ENCODE results near the gene AFTPH.

The AFTPH gene

GRCh38 chr2:64615192-64615763 lies 91.2 kb downstream of the AFTPH start:
- DNase-seq, result no peak

DNA sequence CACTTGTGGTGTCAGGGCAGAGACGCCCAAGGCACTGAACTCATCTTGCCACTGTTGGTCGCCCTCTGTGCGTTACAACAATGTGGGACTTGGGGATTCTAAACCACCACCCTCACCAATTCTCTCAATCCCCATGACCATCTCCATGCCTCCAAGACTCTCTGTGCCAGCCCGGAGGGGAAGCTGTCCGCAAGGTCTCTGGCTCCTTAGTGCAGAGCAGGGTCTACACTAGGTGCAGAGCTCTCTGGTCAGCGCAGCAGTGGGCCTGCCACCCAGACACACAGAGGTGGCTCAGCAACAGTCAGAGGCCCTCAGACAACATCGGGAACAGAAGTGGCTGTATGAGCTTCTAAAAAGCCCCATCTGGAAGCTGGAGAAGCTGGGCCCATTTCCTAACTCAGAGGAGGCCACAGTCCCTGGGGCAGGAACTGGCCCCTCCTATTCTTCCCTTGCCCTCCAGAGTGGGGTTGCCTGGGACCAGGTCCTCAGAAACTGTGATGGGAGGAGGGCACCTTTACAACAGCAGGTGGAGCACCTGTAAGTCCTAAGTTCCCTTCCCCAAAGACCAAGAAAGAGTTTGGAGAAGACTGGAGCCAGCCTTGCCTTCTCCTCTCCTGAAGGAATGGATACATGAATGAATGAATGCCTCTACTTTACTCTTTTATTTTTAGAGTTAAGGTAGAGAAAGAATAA lies 91.9 kb downstream of the AFTPH start:
- DNase-seq, result no peak

DNA sequence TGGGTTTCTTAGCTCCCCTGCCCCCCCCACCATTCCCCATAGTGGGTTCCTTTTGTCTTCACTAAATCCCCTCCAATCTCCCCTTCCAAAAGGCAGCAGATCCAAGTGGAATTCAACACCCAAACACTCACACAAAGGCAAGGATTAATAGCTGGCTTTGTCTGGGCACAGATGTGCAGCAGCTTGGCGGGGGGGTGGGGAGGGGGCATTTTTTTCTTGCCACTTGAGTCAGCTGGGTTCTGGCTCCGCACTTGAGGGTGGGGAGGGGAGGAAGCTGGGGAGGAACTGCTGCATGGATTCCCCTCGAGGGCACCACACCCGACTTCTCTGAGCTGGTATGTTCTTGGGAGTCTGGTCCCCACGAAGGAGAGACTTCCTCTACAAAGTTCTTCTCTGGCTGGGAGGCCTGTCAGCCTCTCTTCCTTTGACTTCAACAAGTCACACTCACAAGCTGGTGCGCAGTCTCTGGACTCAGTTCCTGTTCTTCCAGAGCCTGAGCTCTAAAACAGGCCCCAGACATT lies 93.6 kb downstream of the AFTPH start:
- DNase-seq, result no peak

DNA sequence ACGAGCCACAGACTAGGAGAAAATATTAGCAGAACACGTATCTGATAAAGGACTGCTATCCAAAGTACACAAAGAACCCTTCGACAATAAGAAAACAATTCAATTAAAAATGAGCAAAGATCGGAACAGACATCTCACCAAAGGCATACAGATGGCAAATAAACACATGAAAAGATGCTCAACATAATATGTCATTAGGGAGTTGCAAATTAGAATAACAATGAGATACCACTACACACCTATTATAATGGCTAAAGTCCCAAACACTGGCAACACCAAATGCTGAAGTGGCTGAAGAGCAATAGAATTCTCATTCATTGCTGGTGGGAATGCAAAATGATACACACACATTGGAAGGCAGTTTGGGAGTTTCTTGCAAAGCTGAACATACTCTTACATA lies 96.5 kb downstream of the AFTPH start:
- no peak for DNase-seq

DNA sequence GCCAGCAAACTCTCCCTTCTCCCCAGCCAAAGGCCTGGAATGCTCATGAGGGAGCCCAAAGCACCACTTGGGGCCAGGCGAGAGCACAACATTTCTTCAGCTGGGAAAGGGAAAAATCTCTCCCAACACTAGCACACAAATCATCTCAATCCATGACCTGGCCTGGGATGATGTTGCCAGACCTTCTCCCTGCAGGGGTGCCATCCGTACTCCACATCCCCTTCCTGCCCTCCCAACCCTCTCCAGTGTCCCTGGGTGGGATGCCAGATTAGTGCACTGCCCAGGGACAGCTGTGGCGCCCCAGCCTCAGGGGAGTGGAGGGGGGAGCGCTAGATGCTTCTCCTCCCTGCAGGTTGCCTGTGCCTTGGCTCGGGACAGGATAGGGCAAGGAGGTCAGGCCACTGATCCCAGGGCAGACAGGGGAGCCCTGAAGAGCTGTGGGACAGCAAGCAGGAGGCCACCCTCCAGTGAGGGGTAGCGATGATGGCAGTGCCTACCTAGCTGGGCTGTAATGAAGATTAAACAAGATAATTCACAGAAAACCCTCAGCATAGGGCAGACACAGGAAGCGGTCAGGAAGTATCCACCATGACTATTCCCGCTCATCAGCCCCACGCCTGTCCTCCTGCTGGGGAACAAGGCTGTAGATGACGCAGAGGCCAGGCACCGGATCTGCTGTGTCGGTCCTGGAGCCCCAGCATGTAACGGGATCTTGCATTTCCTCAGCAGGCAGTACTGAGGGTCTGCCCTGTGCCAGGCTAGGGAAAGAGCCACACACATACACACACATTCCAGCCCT lies 98.5 kb downstream of the AFTPH start:
- DNase-seq, result no peak

DNA sequence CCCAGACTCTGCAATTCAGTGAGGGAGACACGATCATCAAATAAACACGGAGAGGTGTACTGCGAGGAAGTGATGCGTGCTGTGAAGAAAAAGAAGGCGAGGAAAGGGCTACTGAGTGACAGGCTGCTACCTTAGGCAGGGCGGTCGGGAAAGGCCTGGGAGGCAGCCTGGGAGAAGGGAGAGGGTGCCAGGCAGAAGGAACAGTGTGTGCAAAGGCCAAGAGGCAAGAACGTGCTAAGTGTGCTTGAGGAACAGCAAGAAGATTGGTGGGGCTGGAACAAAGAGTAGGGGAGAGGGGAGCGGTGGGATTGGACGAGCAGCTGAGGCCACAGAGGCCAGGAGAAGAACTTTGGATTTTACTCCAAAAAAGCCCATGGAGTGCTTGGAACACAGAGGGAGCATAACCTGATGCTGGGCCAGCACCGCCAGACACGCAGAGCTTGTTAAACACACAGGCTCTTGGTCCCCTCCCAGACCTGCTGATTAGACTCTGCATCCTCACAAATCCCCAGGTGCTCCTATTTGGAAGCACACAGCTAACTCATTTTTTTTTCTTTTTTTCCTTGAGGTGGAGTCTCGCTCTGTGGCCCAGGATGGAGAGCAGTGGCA lies 99.2 kb downstream of the AFTPH start:
- no peak for DNase-seq

DNA sequence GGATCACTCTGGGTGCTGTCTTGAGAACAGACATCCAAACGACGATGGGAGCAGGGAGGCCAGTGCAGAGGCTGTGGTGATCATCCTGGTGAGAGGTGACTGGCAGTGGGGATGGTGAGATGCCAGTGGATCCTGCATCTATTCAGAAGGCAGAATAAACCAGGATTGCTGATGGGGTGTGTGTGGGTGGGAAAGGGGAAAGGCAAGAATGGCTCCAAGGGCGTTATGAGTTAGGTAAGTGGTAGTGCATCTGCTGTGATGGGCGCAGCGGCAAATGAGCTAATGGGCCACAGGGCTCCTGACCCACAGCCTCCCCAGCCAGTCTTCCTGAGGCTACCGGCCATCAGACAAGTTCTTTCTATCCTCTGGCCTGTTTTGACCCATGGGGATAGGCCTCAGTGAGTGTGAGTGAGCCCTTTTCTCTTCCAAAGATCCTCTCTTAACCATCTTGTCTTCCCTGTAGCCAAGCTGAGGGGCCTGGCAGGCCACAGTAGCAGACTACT lies 100.0 kb downstream of the AFTPH start:
- DNase-seq, result no peak

- DNase-seq, result no peak
Observed at GRCh38 chr2:64624862-64625261, 100.7 kb downstream of the AFTPH start.

GRCh38 chr2:64625299-64626145 lies 101.4 kb downstream of the AFTPH start:
- no peak for DNase-seq

DNA sequence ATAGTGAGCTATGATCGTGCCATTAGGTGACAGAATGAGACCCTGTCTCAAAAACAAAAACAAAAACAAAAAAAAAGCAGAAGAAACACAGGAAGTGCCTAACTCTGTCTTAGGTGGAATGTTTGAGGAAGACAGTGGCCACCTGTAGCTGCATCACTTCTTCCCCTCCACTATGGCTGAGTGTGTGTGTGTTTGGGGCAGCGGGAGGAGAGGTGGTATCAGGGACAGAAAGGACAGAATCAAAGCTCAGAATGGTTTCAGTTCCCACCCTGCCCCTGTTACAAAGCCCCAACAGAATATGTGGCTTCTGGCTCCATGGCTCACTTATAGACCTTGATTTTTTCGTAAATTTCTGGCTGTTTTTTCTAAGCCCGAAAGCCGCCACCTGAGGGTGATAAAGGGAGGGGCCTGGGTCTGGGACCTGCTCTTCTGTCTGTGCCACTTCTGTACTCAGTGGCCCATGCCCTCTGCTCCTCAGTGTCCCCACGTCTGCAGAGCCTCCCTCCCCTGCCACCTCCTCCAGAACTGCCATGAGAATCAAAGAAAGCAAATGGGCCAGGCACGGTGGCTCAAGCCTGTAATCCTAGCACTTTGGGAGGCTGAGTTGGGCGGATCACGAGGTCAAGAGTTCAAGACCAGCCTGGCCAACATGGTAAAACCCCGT lies 102.2 kb downstream of the AFTPH start:
- DNase-seq, result no peak

DNA sequence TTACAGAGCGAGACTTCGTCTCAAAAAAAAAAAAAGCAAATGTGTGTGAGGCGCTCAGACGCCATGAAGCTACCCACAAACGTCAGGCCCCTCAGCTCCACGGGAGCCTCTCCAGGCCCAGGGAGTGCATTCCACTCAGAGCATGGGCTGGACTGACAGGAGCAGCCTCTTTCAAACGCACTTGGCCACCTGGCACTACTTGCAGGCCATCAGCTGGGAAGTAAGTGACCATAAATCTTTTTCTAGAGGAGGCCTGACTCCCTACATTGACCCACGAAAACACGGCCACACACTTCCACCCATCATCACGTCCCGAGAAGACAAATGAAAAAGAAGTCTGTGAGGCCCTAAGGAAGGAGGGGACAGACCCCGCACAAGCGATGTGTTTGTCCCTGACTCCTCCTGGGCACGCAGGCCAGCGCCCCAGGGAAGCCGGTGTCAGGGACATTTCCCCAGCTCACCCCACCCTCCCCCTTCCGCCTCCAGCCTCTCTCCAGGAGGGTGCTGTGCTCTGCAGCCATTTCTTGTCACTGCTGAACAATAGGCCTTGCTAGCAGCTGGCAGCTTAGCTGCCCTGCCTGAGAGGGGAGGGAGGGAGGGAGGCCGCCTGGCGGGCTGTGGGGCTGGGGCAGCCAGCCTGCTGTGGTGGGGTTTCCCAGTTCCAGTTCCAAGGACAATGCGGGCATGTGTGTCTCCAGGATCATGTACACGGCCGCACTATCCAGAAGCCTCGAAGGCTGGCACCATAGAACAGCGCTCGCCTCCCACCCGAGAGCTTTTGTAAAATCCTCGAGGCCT lies 103.0 kb downstream of the AFTPH start:
- no peak for DNase-seq

GRCh38 chr2:64627860-64628841 lies 104.0 kb downstream of the AFTPH start:
- no peak for DNase-seq

DNA sequence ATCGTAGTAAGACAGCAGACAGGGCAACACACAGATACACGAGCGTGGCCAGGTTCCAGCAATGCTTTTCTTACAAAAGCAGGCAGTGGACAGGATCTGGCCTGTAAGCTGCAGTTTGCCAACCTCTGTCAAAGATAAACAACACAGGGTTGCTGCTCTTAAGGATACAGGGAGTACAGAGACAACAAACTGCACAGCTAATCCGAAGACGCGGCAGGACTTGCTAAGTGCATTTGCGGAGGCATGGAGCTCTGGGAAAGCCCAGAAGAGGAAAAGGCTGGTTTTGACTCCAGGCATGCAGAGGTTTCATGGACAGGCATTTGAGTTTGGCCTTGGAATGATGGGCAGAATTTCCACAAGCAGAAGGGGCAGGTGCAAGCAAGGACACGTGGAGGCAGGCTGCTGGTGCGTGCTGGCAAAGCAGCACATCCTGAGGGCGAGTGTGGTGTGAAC lies 105.2 kb downstream of the AFTPH start:
- DNase-seq, result no peak

DNA sequence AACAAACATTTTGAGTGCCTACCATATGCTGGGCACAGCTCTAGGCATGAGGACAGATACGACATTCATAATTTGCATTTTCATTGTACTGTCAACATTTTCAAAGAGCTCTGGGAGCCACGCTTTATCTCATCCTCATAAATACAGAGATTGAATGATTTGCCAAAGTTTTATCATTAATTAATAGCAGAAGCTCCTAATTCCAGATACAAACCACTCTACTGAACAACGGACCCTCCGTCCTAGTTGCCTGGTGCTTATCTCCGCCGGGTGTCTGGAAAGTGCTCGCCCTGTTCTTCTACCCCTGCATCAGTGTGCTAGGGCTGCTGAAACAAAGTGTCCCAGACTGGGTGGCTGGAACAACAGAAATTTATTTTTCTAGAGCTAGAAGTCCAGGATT lies 105.7 kb downstream of the AFTPH start:
- DNase-seq, result no peak

DNA sequence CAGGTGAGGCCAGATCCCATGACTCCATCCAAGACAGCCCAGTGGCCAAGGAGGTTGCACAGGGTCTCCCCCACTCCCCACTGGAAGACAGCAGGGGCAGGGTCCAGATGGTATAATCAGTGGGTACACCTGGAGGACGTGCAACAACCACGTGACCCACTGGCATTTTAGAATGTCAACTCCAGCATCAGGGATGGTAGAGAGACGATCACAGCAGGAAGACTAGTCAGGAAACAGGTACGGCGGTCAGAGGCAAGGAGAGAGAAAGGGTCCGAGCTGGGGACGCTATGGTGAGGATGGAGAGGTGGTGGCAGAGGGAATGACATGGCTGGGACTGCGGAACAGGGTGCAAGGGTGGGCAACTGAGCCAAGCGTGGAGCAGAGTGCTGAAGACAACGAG lies 106.6 kb downstream of the AFTPH start:
- DNase-seq, result no peak

- DNase-seq, result no peak
Observed at GRCh38 chr2:64631771-64632170, 107.6 kb downstream of the AFTPH start.

- no peak for DNase-seq
Observed at GRCh38 chr2:64632835-64633819, 109.0 kb downstream of the AFTPH start.
